ENCODE results near the gene RELT.

The RELT gene

DNA sequence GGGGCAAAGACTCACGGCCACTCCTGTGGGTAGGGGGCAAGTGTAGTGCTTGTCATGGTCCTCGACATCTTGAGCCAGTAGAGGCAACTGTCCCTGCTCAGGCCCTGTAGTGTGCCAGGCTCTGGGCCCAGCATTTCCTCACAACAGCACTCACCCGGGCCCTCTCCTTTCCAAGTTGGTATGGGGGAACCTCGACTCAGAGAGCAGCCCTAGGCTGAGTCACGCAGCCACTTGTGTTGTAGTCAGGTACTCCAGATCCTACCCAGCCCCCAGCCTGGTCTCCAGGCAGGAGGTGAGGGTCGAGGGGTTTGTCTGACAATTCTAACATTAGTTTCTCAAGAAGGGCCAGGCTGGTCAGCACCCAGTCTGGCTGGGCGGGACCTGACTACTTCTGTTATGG is 4.1 kb downstream of the RELT start:
- Histone ChIP-seq H3K4me1 (ENCODE audit: low read length) (peaks cover 41% of the 10 kb centered on the region), H4K20me1 (ENCODE audit: insufficient read depth, low read length) (peaks cover 6% of the 10 kb centered on the region; the same call in 1 of the 2 replicates), H3K27ac (ENCODE audit: low read length) (no peak overlapping the region)

GRCh38 chr11:73380897-73381410 is 4.8 kb downstream of the RELT start:
- Histone ChIP-seq H3F3A (ENCODE audit: insufficient read depth, low read length) (no peaks in the 10 kb centered on the region), H3K36me3 (replicated peaks; ENCODE audit: insufficient read depth, low read length) (no peaks in the 10 kb centered on the region), H3K27me3 (replicated peaks; ENCODE audit: insufficient read depth, low read length) (no peaks in the 10 kb centered on the region), H4K20me1 (ENCODE audit: insufficient read depth, low read length) (peaks cover 6% of the 10 kb centered on the region; the same call in 1 of the 2 replicates), H3K27ac (ENCODE audit: low read length) (no peak overlapping the region), H3K4me1 (ENCODE audit: low read length) (peaks cover 35% of the 10 kb centered on the region), H3K4me2 (ENCODE audit: low read depth, low read length) (no peak overlapping the region), H3K79me2 (ENCODE audit: low read length) (peaks cover 95% of the 10 kb centered on the region), H3K9me2 (replicated peaks; ENCODE audit: insufficient read depth, low read length) (no peaks in the 10 kb centered on the region), H3K4me3 (ENCODE audit: low read length) (no peak overlapping the region), H2AFZ (ENCODE audit: low read length) (no peak overlapping the region), H3K9me3 (replicated peaks; ENCODE audit: insufficient read depth, low read length) (no peaks in the 10 kb centered on the region), H3K9ac (ENCODE audit: low read length) (no peak overlapping the region)
- DNase-seq, result no peak
- TF ChIP-seq, protein P1, sequence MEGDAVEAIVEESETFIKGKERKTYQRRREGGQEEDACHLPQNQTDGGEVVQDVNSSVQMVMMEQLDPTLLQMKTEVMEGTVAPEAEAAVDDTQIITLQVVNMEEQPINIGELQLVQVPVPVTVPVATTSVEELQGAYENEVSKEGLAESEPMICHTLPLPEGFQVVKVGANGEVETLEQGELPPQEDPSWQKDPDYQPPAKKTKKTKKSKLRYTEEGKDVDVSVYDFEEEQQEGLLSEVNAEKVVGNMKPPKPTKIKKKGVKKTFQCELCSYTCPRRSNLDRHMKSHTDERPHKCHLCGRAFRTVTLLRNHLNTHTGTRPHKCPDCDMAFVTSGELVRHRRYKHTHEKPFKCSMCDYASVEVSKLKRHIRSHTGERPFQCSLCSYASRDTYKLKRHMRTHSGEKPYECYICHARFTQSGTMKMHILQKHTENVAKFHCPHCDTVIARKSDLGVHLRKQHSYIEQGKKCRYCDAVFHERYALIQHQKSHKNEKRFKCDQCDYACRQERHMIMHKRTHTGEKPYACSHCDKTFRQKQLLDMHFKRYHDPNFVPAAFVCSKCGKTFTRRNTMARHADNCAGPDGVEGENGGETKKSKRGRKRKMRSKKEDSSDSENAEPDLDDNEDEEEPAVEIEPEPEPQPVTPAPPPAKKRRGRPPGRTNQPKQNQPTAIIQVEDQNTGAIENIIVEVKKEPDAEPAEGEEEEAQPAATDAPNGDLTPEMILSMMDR (IDR thresholded peaks at IDR 0.05; ENCODE audit: low read length), result no peak
- TF ChIP-seq EZH2phosphoT487 (IDR thresholded peaks at IDR 0.05; ENCODE audit: low read length) (no peak), EZH2 (optimal IDR thresholded peaks at IDR 0.05; ENCODE audit: low read depth, low read length) (no peak)

More for the DNA sequence above, 4.1 kb downstream of the RELT start:
- Histone ChIP-seq H3K9me2 (replicated peaks; ENCODE audit: insufficient read depth, low read length) (no peaks in the 10 kb centered on the region), H3K36me3 (replicated peaks; ENCODE audit: insufficient read depth, low read length) (no peaks in the 10 kb centered on the region), H3K4me3 (ENCODE audit: low read length) (no peak overlapping the region), H3K9ac (ENCODE audit: low read length) (no peak overlapping the region), H3K79me2 (ENCODE audit: low read length) (peaks cover 89% of the 10 kb centered on the region), H3F3A (ENCODE audit: insufficient read depth, low read length) (no peaks in the 10 kb centered on the region), H3K4me2 (ENCODE audit: low read depth, low read length) (no peak overlapping the region), H3K9me3 (replicated peaks; ENCODE audit: insufficient read depth, low read length) (no peaks in the 10 kb centered on the region), H2AFZ (ENCODE audit: low read length) (no peak overlapping the region), H3K27me3 (replicated peaks; ENCODE audit: insufficient read depth, low read length) (no peaks in the 10 kb centered on the region)
- TF ChIP-seq, protein P1 (IDR thresholded peaks at IDR 0.05; ENCODE audit: low read length), result no peak
- no peak for TF ChIP-seq EZH2 (optimal IDR thresholded peaks at IDR 0.05; ENCODE audit: low read depth, low read length)
- no peak for TF ChIP-seq EZH2phosphoT487 (IDR thresholded peaks at IDR 0.05; ENCODE audit: low read length)
- DNase-seq, result no peak

GRCh38 chr11:73381589-73381988 is 5.4 kb downstream of the RELT start:
- Histone ChIP-seq H4K20me1 (ENCODE audit: insufficient read depth, low read length) (peaks cover 6% of the 10 kb centered on the region; the same call in 1 of the 2 replicates), H3K4me1 (ENCODE audit: low read length) (peaks cover 35% of the 10 kb centered on the region), H3K27me3 (replicated peaks; ENCODE audit: insufficient read depth, low read length) (no peaks in the 10 kb centered on the region), H2AFZ (ENCODE audit: low read length) (no peak overlapping the region), H3K4me2 (ENCODE audit: low read depth, low read length) (no peak overlapping the region), H3K27ac (ENCODE audit: low read length) (no peak overlapping the region), H3F3A (ENCODE audit: insufficient read depth, low read length) (no peaks in the 10 kb centered on the region), H3K4me3 (ENCODE audit: low read length) (no peak overlapping the region), H3K9me2 (replicated peaks; ENCODE audit: insufficient read depth, low read length) (no peaks in the 10 kb centered on the region), H3K79me2 (ENCODE audit: low read length) (peaks cover 100% of the 10 kb centered on the region), H3K9me3 (replicated peaks; ENCODE audit: insufficient read depth, low read length) (no peaks in the 10 kb centered on the region), H3K36me3 (replicated peaks; ENCODE audit: insufficient read depth, low read length) (no peaks in the 10 kb centered on the region), H3K9ac (ENCODE audit: low read length) (no peak overlapping the region)
- DNase-seq, result no peak
- TF ChIP-seq EZH2phosphoT487 (IDR thresholded peaks at IDR 0.05; ENCODE audit: low read length), result no peak
- no peak for TF ChIP-seq EZH2 (optimal IDR thresholded peaks at IDR 0.05; ENCODE audit: low read depth, low read length)
- TF ChIP-seq, protein P1 (IDR thresholded peaks at IDR 0.05; ENCODE audit: low read length), result no peak

Measured in MM.1S (cell line).